Jurkat, Clone E6-1 (cell line): ENCODE data around the gene TBL1XR1.
A peak's percentile ranks its signal among the peaks of the same experiment; 100 is the strongest.
"Not testable (repeated sequence)": the region's sequence is repeated elsewhere in the genome, so short reads cannot be mapped to it uniquely, and the experiment has no call there.

Source experiments
- DNase-seq: peaks from one replicate; pipeline ENCODE4 v3.0.0-alpha.2; 2011; ENCODE audit warnings: low read depth, low spot score
- H3K4me3 ChIP-seq: 2 replicates; pipeline ENCODE4 v1.5.1; 2011; ENCODE audit warnings: mild to moderate bottlenecking, low read length, control low read depth, moderate library complexity

TBL1XR1 gene

DNA sequence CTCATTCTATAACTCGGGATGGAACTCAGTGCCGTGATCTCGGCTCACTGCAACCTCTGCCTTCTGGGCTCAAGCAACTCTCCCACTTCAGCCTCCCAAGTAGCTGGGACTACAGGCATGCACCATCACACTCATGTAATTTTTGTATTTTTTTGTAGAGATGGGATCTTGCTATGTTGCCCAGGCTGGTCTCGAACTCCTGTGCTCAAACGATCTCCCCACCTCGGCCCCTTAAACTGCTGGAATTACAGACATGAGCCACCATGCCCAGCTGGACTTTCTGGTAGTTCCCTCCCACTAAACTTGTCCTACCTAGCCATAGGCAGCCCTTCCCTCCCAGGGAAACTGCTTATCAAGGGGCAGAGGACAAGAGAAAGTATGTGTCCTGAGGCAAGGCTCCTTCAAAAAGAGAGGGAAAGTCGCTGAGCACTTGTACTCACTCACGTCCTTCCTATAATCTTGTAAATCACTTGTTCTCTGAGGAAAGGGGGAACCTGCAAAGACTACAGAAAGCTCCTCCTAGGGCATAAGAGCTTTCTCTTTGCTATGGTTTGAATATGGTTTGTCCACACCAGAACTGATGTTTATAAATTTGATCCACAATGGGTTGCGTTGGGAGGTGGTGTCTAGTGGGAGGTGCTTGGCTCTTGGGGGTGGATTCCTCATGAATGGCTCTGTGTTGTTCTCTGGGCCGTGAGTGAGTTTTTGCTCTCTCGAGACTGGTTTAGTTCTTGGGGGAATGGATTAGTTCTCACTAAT, 13.6 kb upstream of the TBL1XR1 start:
- DNase-seq: no peak
- H3K4me3 ChIP-seq: no peak overlapping the region

DNA sequence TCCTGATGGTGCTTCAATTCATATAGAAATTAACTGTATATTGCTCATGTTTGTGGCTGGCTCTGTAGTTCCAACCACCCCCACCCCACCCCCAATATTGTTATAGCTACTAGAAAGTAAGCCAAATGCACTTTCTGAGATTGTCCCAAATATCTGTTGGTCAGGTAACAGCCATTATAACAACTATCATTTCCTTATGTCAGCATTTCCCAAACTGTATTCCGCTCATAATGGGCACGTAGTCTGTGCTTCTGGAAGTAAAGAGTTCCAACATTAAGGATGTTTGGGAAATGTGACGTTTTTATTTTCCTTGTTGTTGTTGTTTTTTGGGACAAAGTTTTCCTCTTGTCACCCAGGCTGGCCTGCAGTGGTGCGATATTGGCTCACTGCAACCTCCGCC, 12.2 kb upstream of the TBL1XR1 start:
- DNase-seq: no peak
- no peak overlapping the region for H3K4me3 ChIP-seq

DNA sequence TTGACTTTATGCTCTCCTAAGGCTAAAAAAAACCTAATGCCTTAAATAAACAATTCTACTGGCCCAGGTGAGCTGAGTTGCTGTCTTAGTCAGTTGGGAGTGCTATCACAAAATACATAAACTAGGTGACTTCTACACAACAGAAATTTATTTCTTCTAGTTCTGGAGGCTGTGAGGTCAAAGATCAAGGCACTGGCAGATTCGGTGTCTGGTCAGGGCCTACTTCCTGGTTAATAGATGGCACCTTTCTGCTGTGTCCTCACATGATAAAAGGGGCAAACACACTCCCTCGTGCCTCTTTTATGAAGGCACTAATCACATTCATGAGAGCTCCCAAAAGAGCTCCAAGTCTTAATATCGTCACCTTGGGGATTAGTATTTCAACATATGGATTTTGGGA, 11.5 kb upstream of the TBL1XR1 start:
- DNase-seq: no peak
- H3K4me3 ChIP-seq: no peak overlapping the region

DNA sequence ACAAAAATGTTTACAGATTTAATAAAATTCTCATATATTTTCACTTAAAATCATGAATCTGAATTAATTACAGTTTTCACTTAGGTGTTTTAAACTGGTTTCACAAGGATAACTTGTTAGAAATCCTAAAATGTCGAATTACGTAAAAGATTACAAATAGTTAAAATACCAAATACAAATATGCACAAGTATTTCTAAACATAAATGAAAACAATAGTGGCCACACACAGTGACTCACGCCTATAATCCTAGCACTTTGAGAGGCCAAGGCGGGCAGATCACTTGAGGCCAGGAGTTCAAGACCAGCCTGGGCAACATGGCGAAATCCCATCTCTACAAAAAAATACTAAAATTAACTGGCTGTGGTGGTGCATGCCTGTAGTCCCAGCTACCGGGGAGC, 10.9 kb upstream of the TBL1XR1 start:
- no peak overlapping the region for H3K4me3 ChIP-seq
- no peak for DNase-seq

DNA sequence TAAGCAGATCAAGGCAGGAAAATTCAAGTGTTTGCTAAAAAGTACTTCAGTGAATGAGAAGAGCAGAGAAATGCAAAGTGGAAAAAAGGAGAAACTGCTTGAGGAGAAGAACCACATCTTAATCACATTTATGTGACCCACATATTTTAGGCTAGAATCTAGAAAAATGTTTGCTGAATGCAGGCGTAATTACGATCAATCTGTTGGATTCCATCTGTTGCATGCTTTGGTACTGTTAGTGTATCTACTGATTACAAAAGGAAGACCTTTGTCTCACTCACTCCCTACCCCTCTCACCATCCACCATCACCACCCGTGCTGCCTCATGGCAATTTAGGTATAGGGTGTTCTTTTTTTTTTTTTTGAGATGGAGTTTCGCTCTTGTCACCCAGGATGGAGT, 9.7 kb upstream of the TBL1XR1 start:
- H3K4me3 ChIP-seq: no peak overlapping the region
- DNase-seq: no peak

DNA sequence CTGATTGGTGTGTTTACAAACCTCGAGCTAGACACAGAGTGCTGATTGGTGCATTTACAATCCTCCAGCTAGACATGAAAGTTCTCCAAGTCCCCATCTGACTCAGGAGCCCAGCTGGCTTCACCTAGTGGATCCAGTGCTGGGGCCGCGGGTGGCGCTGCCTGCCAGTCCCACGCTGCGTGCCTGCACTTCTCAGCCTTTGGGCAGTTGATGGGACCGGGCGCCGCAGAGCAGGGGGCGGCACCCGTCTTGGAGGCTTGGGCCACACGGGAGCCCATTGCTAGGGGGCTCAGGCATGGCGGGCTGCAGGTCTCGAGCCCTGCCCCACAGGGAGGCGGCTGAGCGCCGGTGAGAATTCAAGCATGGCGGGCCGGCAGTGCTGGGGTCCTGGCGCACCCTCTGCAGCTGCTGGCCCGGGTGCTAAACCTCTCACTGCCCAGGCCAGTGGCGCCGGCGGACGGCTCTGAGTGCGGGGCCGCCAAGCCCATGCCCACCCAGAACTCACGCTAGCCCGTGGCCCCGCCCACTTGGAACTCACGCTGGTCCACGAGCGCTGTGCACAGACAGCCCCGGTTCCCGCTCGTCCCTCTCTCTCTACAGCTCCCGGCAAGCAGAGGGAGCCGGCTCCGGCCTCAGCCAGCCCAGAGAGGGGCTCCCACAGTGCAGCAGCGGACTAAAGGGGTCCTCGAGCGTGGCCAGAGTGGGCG, 6.6 kb upstream of the TBL1XR1 start:
- DNase-seq: no peak
- no peak overlapping the region for H3K4me3 ChIP-seq

DNA sequence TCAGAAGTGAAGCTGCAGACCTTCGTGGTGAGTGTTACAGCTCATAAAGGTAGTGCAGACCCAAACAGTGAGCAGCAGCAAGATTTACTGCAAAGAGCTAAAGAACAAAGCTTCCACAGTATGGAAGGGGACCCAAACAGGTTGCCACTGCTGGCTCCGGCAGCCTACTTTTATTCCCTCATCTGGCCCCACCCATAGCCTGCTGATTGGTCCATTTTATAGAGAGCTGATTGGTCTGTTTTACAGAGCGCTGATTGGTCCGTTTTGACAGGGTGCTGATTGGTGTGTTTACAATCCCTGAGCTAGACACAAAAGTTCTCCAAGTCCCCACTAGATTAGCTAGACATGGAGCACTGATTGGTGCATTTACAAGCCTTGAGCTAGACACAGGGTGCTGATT, 5.7 kb upstream of the TBL1XR1 start:
- not testable (repeated sequence) for DNase-seq, H3K4me3 ChIP-seq

DNA sequence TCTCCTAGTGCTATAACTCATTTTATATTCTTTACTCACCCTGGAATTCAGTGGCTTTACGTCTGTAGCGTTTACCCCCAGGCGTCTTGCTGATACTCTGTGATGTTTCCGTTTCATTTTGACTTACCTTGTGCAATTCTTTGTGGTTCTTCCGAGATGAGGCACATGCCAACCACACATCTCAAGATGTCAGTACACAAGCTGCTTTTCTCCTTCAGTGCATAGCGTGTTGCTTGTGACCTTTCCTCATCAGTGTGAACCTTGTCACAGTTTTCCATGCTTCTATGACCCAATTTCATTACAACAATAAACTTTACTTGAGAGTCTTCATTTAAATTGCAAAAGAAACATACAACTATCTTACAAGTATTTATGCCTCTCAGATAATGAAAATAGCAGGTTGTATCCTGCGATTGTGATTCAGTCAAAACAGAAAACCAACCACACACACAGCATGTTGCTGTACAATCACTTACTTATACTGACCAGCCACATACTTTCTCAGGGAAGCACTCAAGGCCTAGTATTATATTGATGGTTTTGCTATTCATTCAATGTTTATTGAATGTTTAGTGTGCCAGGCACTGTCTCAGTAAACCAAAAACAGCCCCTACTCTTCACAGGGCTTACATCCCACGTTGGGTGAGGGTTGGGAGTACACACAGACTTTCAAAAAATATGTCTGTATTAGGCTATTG, 4.6 kb upstream of the TBL1XR1 start:
- DNase-seq: peak; percentile 94
- H3K4me3 ChIP-seq: peak overlapping the region; percentile 47

DNA sequence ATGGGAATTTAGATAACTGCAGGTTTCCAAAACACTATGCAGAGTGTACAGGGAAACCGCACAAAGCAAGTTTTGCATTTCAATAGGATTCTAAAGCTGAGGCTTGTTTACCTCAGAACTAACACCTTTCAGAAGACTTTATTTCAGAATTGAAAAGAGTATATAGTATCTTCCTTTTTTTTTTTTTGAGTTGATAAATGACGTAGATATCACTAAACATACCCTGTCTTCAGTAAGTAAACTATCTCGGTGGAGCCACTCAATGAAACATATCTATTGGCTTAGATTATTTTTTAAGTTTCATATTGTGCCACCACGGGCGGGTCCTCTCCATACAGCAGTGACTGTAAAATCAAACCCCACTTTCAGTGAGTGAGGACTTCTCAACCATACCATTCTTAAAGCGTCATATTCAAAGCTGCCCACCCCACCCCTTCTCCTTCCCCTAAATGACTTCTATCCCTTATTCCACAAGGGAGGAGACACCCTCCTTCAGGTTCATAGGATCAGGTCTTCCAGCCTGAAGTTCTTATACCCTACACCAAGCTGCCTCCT, 2.0 kb upstream of the TBL1XR1 start:
- peak overlapping the region; percentile 61 for H3K4me3 ChIP-seq

DNA sequence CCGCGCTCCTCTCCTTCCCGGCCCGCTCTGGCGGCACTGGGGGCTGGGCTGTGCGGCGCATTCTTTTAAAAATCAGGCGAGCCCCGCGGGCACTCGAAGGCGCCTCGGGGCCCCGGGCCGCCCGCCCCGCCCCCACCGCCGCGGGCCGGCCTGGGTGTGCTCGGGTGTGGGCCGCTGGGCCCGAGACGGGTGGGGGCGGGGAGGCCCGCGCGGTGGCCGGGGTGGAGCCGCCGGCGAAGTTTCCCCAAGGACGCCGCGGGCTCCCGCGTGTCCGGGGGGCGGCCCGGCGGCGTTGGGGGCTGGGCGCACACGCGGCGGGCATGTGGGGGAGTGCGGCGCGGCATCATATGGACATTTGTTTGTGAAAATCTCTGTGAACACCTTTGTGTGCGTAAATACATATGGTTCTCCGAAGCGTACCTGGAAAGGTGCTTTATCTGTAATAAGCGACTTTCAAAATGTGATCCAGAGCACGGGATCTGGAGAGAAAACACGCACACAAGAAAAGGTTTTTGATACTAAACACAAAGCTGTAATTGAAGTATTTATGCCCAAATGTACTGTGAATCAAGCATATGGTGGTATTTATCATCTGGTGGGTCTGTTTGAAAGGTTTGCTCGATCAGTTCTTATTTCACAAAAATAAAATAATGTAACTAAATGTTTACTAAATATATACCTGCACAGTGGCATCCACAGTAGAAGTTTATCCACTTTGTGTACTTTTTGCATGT, 612 bp upstream of the TBL1XR1 start:
- H3K4me3 ChIP-seq: peak overlapping the region; percentile 61
- no peak for DNase-seq

More for the DNA sequence above, 2.0 kb upstream of the TBL1XR1 start:
- DNase-seq: no peak

DNA sequence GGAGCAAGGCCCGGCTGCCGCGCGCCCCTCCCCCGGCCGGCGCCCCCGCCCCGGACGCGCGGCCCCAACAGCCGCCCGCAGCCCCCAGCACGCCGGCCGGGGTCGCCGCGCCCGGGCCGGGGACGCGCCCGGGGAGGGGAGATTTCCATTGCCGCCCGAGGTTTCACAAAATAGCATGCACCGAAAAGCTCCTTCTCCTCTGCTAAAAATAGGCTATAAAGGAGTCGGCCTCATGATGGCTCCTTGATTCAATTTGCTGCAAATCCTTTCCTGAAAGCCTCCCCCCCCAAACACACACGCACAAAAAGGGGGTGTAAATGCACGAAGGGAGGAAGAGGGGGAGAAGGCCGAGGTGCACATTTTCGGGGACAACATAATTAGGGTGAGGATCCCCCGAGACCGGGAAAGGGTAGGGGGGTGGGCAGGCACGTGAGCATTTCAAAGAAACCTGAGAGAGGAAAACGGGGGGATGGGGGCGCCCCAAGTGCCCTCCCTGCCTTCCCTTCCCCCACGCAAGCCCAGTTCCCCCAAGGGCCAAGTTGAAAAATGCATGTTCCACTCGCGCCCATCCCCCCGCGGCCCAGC, 734 bp downstream of the TBL1XR1 start:
- H3K4me3 ChIP-seq: peak overlapping the region; percentile 91
- no peak for DNase-seq

DNA sequence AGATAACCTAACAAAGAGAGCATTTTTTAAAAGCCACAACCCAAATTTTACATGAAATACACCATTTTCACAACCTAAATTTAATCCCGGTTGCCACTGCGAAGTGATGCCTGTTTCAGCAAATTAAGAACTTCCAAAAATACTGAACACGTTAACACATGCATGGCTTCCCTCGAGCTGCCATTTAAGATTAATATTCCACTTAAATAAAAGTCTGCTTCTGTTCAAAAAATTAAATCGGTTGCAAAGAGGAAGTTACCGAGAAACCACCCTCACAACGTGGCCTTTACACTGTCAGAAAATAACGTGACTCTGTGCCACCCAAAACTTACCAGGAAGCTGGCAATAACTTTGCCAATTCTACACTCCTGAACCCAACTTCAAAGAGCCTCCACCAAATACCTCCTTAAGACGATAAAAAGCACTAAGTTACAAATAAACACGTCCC, 1.2 kb downstream of the TBL1XR1 start:
- DNase-seq: no peak
- peak overlapping the region; percentile 91 for H3K4me3 ChIP-seq

DNA sequence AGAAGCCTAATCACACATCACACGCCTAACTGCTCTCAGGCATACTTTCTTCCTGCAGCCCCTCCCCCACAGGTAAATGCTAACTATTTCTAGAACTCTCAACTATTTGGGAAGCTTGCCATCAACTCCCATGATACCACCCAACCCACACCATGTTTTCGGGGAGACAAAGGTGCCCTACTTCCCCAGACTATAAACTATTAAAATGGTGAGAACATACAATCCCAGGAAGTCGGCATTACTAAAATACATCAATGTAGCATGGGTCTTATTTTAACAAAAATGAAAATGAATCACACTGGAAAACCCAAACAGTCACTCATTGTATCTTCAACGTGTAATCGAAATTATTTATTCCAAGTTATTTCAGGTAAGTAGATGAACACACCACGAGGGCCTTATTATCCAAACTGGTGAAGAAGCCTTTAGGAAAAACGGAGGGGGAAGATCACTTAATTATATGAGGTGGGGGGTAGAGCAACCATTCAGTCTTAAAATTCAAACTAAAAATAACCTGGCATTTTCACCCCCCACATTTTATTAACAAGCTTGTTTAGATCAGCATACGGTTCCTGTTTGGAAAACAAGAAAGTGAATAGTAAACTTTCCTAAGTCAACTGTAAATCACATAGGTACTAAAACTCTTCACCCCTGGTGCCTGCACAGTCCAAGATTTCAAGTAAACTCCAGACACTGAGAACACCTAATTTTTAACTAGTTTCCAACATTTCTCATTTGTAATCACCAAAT, 1.9 kb downstream of the TBL1XR1 start:
- H3K4me3 ChIP-seq: peak overlapping the region; percentile 91
- DNase-seq: no peak

DNA sequence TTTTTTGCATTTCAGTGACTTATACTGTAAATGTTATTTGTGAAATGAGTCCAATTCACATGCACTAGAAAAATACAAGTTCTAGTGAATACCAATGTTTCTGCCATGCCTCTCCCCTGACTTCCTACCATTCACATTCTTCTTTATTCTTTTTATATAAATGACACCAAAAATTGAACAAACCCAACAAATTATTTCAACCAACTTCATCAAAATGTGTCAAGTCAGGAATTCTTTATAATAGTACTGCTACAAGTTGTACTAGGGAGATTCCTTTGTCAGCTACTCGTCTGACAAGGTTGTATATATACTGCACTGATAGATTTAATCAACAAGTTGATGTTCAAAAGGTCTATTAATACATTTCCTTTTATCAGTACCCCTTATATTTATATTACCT, 3.0 kb downstream of the TBL1XR1 start:
- peak overlapping the region; percentile 91; the same call in 1 of the 2 replicates for H3K4me3 ChIP-seq
- no peak for DNase-seq

DNA sequence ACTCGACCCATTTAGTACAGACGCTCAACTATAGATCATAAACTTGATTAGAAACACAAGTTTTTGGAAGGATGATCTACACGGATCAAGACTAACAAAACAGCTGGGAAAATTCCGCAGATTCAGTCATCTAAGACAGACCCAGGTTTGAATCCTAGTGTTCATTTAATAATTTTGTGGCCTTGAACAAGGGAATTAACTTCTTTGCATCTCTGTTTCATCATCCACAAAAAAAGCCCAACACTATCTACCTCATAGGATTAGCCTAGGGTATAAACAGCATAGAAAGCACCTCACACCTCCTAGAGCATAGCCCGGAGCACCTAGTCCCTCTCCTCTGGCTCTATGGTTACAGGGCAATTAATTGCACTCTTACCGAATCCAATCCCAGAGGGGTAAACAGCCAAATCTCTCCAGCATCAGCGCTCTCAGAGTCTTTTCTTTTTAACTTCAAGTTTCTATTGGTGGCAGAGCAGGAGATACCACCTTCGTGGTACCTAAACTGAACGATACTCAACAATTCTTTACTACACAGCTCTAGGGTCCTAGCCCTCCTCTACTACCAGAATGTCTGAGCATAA, 3.5 kb downstream of the TBL1XR1 start:
- no peak for DNase-seq
- H3K4me3 ChIP-seq: no peak overlapping the region

DNA sequence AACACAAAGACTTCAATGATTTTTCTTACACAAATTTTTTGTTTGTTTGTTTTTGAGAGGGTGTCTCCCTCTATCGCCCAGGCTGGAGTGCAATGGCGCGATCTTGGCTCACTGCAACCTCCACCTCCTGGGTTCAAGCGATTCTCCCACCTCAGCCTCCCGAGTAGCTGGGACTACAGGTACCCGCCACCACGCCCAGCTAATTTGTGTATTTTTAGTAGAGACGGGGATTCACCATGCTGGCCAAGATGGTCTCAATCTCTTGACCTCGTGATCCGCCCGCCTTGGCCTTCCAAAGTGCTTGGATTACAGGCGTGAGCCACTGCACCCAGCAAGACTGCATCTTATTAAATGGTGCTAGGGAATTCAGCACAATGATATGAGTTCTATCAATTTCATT, 4.0 kb downstream of the TBL1XR1 start:
- H3K4me3 ChIP-seq: not testable (repeated sequence)

DNA sequence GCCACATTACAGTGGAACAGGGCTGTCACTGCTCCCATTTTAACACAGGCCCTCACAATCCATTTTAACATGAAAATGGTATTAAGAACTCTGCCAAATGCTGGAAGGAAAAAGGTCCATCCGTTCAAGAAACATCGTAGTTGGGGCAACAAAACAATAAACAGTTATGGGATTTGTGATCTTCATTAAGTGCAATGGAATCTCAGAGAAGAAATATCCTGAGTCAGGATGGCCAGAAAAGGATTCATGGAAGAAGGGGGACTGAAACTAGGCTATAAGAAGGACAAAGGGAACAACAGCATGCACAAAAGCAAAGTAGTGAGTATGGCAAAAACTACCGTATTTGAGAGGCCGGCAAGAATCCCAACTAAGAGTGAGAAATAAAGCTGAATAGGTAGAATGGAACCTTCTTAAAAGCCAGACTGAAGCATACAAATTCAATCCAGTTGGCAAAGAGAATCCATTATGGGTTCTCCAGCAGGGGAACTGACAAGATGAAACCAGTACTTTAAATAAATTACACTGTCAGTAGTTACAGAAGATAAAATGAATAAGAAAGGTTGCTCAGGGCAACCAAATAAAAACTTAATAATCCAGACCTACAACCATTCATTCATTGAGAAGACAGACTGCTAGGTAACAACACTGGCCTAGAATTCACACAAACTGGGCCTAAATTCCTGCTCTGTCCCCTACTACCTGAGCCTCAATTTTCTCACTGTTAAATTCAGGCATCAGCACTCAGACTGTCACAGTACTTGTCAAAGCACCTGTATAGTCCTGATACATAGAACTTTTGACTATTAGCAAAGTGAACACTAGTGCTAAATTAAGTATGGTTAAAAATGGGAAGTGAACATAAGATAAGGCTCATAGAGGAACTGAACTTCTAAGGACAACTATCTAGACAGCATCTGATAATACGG, 6.3 kb downstream of the TBL1XR1 start:
- DNase-seq: no peak
- no peak overlapping the region for H3K4me3 ChIP-seq

More for the DNA sequence above, 4.0 kb downstream of the TBL1XR1 start:
- not testable (repeated sequence) for DNase-seq
